NCI-H345 treated with DMSO at 0.1 percent for 48 hours (cell line): ENCODE measurements around the gene ENO3.

Experiments used
- DNase-seq: peaks from one replicate; lab custom pipeline; 2025; ENCODE audit not compliant: unreplicated experiment; lab: John Stamatoyannopoulos, UW

The ENO3 gene

GRCh38 chr17:5003214-5003867, 52.4 kb downstream of the ENO3 start:
- no peak for DNase-seq
